Raji (cell line): Measurements from ENCODE around the gene MSI2.

Experiments
- POLR2A ChIP-seq: IDR thresholded peaks from 2 replicates; pipeline ENCODE4 v1.6.1; 2011; ENCODE audit warnings: low read depth, low read length, control low read depth; ENCODE audit not compliant: insufficient read depth

The MSI2 gene

GRCh38 chr17:57259817-57260216 lies 3.5 kb downstream of the MSI2 start:
- no peak for TF ChIP-seq POLR2A

- no peak for TF ChIP-seq POLR2A
Observed at GRCh38 chr17:57260325-57261083, 4.2 kb downstream of the MSI2 start.

DNA sequence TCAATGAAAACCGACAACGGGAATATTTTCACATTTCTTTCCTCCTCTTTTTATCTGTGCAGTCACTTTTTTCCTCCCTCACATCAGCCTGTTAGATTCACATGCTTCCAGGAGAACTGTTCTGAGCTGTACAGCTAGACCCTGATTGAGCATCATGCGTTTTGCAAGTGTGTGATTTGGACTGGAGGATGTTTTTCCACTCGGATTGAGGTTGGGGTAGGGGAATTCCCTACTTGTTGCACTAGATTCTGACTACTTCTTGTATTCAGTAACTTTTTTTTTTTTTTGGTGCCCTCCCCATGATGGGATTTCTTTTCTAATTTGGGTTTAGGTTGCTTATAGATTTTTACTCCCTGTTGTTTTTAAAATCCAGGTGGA lies 4.8 kb downstream of the MSI2 start:
- TF ChIP-seq POLR2A: no peak

DNA sequence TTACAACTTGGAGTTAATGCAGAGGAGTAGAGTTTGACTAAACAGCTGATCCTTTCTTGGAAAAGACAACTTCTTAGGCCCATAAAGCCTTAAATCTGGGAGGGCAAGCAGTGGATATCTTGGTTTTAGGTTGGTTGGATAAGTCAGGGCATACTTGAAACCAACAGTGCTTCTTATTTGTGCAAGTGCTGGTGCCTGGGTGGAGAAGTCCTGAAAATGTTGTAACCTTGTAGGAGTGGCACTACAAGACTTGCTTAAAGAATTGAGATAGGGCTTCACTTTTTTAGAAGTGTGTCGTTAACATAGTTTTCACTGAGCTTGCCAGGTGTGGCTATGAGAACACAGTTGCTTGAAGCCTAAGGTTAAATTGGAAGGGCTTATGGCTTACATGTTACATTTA lies 6.2 kb downstream of the MSI2 start:
- TF ChIP-seq POLR2A: no peak

GRCh38 chr17:57264250-57264649 lies 7.9 kb downstream of the MSI2 start:
- no peak for TF ChIP-seq POLR2A

GRCh38 chr17:57264776-57265175 lies 8.5 kb downstream of the MSI2 start:
- no peak for TF ChIP-seq POLR2A

DNA sequence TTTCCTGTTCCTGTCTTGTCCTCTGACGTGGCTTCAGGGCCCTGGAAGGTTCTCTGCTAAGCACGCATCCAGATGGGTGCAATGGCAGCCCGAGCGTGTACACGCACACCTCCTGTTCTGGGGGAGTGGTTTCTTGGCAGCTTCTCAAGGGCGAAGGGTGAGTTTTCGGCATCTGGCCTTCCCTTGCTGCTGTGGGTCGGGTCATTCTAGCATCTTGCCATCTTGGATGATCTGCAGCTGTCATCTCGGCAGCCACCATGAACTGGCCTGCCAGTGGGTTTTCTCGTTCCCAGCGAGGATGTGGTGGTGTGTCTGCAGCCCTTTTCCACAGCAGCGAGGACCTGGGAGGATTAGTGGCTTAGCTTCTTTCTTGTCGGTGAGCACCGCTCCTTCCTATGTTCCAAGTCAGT lies 10.6 kb downstream of the MSI2 start:
- TF ChIP-seq POLR2A: no peak

GRCh38 chr17:57268181-57268580 lies 11.9 kb downstream of the MSI2 start:
- no peak for TF ChIP-seq POLR2A

- TF ChIP-seq POLR2A: no peak
Observed at GRCh38 chr17:57269052-57269451, 12.7 kb downstream of the MSI2 start.

DNA sequence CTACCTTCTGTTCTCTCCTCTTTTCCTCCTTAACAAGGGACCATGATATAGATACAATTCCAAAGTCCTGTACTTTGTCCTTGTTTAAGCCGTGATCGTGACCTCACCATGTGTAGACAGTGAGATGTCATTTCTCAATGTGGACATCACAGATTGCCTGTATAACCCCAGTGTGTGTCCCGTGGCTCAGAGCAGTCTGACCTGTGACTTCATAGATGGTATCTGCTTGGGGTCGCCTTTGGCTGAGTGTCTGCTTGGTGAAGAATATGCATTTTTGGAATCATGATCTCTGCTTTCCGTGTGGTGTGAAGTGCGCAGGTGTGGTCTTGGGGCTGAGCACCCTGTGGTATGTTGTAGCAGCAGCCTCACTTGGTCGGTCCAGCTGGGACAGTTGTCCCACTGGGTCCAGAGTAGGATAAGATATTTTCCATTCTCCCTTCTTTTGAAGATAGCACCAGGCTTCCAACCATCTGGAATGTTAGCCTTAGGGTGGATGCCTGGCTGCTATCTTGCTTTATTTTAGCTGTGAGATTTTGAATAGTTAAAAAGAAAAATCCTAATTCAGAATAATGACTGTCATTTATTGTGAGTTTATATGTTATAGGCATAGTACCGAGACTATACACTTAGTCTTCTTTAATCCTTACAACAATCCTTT lies 13.4 kb downstream of the MSI2 start:
- TF ChIP-seq POLR2A: no peak

GRCh38 chr17:57270801-57271245 lies 14.5 kb downstream of the MSI2 start:
- no peak for TF ChIP-seq POLR2A

DNA sequence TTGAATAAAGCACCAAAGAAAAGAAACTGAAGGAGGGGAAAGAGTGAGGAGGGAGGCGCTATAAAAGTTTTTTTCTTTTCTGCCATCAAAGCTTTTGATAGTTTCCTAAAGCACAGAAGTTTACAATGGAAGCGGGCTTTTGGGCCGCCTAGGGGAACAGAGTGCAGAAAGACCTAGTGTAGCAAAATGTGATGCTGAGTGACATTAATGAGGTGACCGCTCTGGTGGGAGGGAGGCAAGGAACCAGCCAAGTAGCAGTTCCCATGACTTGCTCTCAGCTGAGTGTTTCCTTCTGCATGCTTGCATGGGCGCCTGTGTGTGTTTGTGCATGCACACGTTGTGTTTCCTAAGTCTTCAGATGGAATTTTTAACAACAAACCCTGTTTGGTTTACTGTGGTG lies 15.5 kb downstream of the MSI2 start:
- TF ChIP-seq POLR2A: no peak

DNA sequence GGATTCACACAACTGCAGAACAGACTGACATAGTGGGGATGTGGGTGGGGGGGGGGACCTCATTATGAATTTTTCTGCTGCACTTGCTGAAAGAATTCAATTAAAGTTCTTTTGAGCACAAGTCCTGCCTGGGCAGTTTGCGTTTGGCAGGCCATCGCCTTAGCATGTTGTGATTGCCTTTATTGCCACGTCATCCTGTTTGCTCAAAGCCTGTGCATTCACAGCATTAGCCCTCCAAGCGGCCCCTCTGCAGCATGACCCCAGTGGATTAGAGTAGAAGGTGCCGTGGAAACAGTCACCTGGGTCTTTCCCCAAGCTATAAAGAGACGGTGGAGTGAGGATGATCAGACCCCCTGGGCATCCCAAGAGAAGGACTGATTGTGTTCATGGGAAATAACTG lies 17.2 kb downstream of the MSI2 start:
- TF ChIP-seq POLR2A: no peak

GRCh38 chr17:57274162-57274561 lies 17.8 kb downstream of the MSI2 start:
- no peak for TF ChIP-seq POLR2A

DNA sequence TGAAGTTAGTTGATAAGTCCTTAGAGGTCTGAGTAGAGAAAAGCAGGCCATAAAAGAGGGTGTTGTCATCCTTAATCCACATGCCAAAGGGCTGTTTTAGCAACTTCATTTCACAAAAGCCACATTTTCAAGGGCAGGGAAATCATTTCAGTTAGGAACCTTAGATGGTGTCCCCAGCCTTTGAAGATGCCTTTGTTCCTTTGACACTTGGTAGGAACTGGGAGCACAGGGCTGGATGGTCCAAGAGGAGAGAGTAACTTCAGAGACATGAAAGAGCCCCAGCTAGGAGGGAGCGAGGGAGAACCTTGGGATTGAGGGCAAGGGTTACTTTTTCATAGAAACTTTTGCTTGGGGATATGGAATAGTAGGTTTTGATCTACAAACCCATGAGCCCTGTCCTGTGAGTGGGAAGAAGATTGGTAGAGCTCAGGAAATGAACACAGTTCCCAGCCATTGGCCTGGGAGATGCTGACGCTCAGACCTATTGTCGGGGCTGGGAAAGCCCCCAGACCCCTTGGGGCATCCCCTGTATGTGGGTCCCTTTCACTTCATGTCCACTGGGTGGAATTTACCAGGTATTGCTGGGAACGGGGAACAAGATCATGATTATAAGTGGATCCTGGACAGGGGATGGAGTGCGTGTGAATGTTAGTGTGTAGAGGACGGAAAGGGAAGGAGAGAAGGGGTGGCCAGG lies 18.9 kb downstream of the MSI2 start:
- no peak for TF ChIP-seq POLR2A

GRCh38 chr17:57276621-57277020 lies 20.3 kb downstream of the MSI2 start:
- no peak for TF ChIP-seq POLR2A

- no peak for TF ChIP-seq POLR2A
Observed at GRCh38 chr17:57277923-57278604, 21.7 kb downstream of the MSI2 start.
